ENCODE results near the gene MT3. TPM values are rescaled to one million over a fixed set of nuclear protein-coding genes. Genes with fewer than 3 reads are reported as not detected.

MT3 gene
- total RNA-seq, 1 experiment from 2014 or later: not detected

DNA sequence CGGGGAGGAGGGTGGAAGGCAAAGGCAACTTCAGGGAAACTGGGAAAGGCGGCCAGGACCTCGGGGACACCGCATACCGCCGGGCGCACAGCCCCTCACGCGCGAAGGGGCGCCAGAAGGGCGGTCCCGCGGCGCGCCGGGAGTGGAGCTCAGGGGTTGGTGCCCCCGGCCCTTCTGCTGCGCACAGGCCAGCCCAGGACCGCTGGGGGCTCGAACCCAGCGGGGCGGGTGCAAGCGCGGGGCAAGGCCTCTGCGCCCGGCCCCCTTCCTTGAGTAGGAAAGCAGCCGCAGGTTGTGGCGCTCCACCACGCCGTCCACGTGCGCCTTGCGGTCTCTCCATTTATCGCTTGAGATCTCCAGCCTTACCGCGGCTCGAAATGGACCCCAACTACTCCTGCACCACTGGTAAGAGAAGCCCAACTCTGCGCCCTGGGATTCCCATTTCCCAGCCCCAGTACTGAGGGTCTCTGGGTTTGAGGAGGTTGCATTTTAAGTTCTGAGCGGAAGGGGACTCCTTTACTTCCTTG, 46.2 kb downstream of the MT3 start:
- no peak for DNase-seq (ENCODE audit: low read depth, low spot score)
- in situ Hi-C loops (cut with HindIII; ENCODE audit: low pct_unique_long_range_greater_than_20kb, low sequenced_read_pairs): no loop called here

DNA sequence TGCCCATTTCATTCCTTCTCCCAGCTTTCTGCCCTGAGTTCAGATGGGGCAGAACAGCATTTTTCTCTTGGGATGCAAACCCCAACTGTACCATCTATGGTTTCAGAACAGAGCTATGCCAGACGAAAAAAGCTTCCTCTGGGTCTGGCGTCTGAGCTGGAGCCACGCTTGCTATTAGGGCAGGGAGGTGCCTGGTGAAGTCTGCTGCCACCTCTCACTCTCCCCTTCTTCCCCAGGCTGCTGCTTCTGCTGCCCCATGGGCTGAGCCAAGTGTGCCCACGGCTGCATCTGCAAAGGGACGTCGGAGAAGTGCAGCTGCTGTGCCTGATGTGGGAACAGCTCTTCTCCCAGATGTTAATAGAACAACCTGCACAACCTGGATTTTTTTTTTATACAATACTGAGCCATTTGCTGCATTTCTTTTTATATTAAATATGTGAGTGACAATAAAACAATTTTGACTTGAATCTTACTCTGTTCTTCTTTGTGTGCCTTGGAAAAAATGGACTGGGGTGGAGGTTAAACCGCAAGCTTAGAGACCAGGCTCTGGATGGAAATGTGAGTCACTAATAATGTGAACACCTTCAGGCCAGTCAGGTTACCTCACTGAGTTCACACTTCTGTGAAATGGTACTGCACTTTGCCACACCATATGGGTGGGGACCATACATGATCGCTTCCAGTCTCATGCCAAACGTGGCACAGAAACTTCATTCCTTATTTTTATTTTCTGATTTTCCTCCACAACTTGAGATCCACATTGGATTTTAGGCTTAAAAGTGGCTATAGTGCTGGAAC, 47.5 kb downstream of the MT3 start:
- in situ Hi-C loops (cut with HindIII; ENCODE audit: low pct_unique_long_range_greater_than_20kb, low sequenced_read_pairs): no loop called here
- no peak for DNase-seq (ENCODE audit: low read depth, low spot score)

DNA sequence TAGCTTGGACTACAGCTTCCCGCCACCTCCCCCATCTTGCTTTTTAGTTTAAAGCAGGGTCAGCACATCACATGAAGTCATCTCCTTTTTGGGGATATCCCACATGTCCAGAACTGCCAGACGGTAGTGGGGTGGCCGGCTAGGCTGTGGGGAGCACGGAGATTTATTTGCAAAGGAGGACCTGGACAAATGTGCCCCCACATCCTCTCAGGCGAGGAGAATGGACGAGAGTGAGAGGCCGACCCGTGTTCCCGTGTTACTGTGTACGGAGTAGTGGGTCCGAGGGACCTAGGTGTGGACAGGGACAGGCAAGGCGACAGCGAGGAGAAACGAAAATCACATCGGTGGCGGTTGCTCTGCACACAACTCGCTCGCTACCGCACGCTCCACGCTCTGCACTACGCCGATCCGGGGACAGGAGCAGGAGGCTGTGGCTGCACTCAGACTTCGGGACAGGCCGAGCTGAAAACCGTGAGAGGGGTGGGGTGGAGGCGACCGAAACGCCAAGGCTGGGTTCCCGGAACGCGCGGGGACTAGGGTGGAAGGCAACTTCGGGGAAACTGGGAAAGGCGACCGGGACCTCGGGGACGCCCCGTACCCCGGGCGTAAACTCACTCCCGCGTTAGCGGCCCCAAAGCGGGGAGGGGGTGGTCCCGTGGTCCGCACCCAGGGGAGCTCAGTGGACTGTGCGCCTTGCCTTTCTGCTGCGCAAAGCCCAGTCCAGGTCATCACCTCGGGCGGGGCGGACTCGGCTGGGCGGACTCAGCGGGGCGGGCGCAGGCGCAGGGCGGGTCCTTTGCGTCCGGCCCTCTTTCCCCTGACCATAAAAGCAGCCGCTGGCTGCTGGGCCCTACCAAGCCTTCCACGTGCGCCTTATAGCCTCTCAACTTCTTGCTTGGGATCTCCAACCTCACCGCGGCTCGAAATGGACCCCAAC, 48.8 kb downstream of the MT3 start, which contains the start of gene MT1A:
TSS of gene MT1A (plus strand) at position 853 of the 937 bp plus-strand sequence. CDS start at position 926, 73 bp downstream.
- DNase-seq (ENCODE audit: low read depth, low spot score): no peak
- in situ Hi-C loops (cut with HindIII; ENCODE audit: low pct_unique_long_range_greater_than_20kb, low sequenced_read_pairs): no loop called here

GRCh38 chr16:56639045-56639444, 49.7 kb downstream of the MT3 start:
- in situ Hi-C loops (cut with HindIII; ENCODE audit: low pct_unique_long_range_greater_than_20kb, low sequenced_read_pairs): no loop called here
- DNase-seq (ENCODE audit: low read depth, low spot score): no peak

GRCh38 chr16:56640076-56640475, 50.7 kb downstream of the MT3 start:
- in situ Hi-C loops (cut with HindIII; ENCODE audit: low pct_unique_long_range_greater_than_20kb, low sequenced_read_pairs): no loop called here
- no peak for DNase-seq (ENCODE audit: low read depth, low spot score)

Other genes starting within 250 kb of the MT3 start
- gene AMFR, start 164.0 kb upstream of the MT3 start, total RNA-seq (2014; rRNA removed; shearing (Covaris generic)): 122 and 126 TPM in 2 replicates
- 72.7 and 83.5 TPM in 2 replicates for gene NUDT21, start 138.2 kb upstream of the MT3 start, total RNA-seq (2014; rRNA removed; shearing (Covaris generic))
- gene OGFOD1, start 138.0 kb upstream of the MT3 start, total RNA-seq (2014; rRNA removed; shearing (Covaris generic)): 92.6 and 95.1 TPM in 2 replicates
- 22.8 and 28.3 TPM in 2 replicates for gene BBS2, start 69.5 kb upstream of the MT3 start, total RNA-seq (2014; rRNA removed; shearing (Covaris generic))
- not detected in 2 replicates for gene MT4, start 24.5 kb upstream of the MT3 start, total RNA-seq (2014; rRNA removed; shearing (Covaris generic))
- 8.8 and 15.0 TPM in 2 replicates for gene MT2A, start 19.1 kb downstream of the MT3 start, total RNA-seq (2014; rRNA removed; shearing (Covaris generic))
- not detected in 2 replicates for gene MT1E, start 36.3 kb downstream of the MT3 start, total RNA-seq (2014; rRNA removed; shearing (Covaris generic))
- not detected in 2 replicates for gene MT1M, start 43.1 kb downstream of the MT3 start, total RNA-seq (2014; rRNA removed; shearing (Covaris generic))
- gene MT1A, start 49.1 kb downstream of the MT3 start, total RNA-seq (2014; rRNA removed; shearing (Covaris generic)): not detected in 2 replicates
- not detected in 2 replicates for gene MT1B, start 62.4 kb downstream of the MT3 start, total RNA-seq (2014; rRNA removed; shearing (Covaris generic))
- gene MT1F, start 68.4 kb downstream of the MT3 start, total RNA-seq (2014; rRNA removed; shearing (Covaris generic)): 0.24 TPM in 1 of 2 replicates, not detected in the other
- not detected in 2 replicates for gene MT1G, start 78.5 kb downstream of the MT3 start, total RNA-seq (2014; rRNA removed; shearing (Covaris generic))
- not detected in 2 replicates for gene MT1H, start 80.3 kb downstream of the MT3 start, total RNA-seq (2014; rRNA removed; shearing (Covaris generic))
- 17.2 and 17.8 TPM in 2 replicates for gene MT1X, start 92.9 kb downstream of the MT3 start, total RNA-seq (2014; rRNA removed; shearing (Covaris generic))
- 132 and 134 TPM in 2 replicates for gene NUP93, start 140.6 kb downstream of the MT3 start, total RNA-seq (2014; rRNA removed; shearing (Covaris generic))